C1 segment of cervical spinal cord (tissue), 14 donors: ENCODE measurements around the gene PLXNC1.

Source experiments
- DNase-seq, 14 donors: peaks; one replicate each; lab custom pipeline; 2025; lab: John Stamatoyannopoulos, UW

PLXNC1 gene

GRCh38 chr12:94235848-94236247, 87.5 kb downstream of the PLXNC1 start:
- DNase-seq, result no peak

- no peak for DNase-seq
Measured at GRCh38 chr12:94239332-94239993, 91.1 kb downstream of the PLXNC1 start.

DNA sequence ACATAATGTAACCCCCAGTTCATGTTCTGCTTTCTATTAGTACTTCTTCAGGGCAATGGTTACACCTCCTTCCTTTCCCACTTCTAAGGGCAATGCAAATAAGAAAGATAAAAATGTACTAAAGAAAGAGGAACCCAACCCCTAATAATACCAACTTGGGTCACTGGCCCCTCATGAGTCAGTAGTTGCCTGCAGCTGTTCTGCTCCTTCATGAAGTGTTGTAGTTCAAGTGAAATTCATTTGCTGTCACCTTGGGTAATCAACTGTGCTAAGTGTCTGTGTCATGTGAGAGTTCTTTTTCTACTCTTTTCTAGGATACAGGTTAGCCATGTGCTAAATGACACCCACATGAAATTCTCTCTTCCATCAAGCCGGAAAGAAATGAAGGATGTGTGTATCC, 91.8 kb downstream of the PLXNC1 start:
- no peak for DNase-seq

DNA sequence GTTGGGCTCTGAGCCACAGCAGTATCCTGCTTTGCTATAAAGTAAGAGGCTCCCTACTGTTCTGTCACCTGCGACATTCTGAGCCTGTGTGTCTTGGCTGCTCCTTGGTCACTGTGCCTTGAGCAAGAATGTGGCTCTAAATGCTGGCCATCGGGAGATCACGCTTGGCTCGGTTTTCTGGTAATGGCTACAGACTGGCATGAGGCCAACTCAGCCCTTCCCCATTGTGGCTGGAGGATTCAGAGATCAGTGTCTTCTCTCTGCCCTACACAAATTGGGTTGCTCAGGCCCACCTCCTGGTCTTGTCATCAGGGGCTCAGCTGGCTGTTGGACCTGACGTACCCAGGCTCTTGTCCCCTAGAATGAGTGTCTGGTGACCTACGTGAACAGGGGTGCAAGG, 94.5 kb downstream of the PLXNC1 start:
- DNase-seq, result peak in 2 of 14 donors; percentile 4 to 33

DNA sequence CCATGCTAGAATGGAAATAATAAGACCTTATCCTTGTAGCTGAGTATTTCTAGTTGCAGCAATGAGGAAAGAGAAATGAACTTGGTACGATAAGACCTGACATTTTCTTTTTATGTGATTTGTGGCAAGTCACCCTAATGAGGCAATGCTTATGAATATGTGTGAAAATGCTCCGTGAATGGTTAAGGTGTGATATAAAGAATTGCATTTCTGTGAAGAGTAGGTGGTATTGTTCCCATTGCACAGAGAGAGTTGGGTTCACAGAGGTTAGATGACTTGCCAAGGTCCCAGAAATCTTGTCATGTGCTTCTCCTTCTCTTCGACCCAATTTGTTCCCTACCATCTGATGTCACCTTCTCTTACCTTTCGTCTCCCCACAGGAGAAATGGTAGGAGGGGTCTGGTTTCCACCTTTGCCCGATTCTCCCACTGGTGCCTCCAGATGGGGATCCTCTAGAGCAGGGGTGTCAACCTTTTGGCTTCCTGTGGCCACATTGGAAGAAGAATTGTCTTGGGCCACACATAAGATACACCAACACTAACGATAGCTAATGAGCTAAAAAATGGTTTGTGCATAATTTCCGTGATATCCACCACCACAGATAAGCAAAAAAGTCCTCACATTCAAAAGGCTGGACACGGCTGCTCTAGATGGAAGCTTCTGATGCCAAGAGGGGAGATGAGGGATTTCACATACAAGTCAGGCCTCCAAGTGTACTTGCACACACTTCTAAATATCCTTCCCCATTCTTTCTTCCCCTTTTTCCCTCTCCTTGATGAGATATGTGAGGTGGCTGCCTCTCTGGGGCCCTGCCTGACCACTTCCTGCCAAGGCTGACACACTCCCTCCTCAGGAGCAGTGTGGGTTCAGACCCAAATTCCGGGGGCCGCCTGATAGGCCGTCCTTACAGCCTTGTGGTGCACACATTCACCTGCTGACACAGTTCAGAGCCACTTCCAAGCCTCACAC, 96.1 kb downstream of the PLXNC1 start:
- peak in 2 of 14 donors; percentile 11 to 14 for DNase-seq

GRCh38 chr12:94245631-94246383, 97.4 kb downstream of the PLXNC1 start:
- no peak for DNase-seq

- DNase-seq, result no peak
Measured at GRCh38 chr12:94247246-94247645, 98.9 kb downstream of the PLXNC1 start.

DNA sequence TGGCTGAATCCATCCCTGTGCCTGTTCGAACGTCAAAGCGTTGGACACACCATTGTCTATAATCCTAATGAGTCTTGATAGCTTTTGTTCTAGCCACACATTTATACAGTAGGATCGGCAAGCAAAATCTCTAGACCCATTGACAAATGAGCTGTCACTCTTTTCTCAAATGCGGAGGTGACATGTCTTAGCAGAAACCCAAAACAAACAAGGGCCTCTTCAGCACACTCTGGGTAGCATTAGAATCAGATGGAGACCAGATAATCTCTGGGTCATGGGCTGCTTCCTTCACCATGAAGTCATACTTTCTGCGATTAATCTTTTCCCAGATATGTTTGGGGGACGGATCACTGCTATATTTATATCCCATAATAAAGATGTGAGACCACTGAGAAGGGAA, 100.2 kb downstream of the PLXNC1 start:
- DNase-seq, result no peak

- no peak for DNase-seq
Measured at GRCh38 chr12:94250130-94250529, 101.8 kb downstream of the PLXNC1 start.

DNA sequence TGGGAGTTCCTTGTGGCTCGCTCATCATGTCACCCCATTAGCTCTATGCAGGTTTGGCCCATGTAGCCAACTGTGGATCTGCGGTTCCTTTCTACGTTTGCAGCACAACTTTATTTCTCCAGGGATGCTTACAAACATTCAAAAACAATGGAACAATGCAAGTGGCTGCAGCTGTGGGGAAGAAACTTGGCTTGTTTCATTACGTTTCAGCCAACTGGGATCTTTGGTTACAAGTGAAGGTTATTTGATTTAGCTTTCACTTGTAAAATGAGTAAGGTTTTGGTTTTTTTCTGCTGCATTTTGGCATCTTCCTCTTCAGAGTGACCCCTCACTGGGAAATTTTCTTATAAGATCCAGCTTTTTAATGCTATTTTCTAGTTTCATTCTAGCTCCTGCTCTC, 105.9 kb downstream of the PLXNC1 start:
- peak in 1 of 14 donors; percentile 4 for DNase-seq

GRCh38 chr12:94255006-94255405, 106.6 kb downstream of the PLXNC1 start:
- no peak for DNase-seq

- no peak for DNase-seq
Measured at GRCh38 chr12:94255428-94255827, 107.1 kb downstream of the PLXNC1 start.

DNA sequence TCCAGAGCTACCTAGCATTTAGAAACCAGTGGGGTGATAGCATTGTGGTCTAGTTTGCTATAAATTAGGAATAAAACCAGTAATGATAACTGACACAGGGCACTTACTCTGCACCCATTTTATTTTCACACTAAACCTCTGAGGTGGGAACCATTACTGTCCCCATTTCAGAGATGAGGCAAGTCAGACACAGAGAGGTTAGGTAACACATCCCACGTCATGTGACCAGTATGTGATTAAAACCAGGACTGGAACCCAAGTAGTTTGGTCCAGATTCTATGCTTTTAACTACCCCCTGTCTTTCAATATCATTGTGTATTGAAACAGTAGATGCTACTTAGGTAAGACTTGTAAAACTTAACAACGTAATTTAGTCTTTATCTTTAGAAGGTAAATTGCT, 110.2 kb downstream of the PLXNC1 start:
- no peak for DNase-seq

GRCh38 chr12:94260017-94260416, 111.6 kb downstream of the PLXNC1 start:
- DNase-seq, result no peak

DNA sequence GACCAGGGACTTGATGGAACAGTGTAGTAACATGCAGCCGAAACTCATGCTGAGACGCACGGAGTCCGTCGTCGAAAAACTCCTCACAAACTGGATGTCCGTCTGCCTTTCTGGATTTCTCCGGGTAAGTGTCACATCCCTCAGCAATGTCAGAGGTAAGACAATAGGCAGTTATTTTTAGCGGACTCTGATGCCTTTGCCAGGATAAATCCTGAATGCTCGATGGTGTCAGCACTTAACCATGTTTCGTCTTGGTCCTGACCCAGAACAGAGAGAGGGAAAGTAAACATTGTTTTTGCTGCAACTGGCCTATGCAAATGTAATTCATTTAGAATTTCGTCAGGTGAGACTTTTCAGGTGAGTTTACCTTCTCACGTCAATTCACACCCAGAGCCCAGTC, 112.3 kb downstream of the PLXNC1 start:
- DNase-seq, result no peak

- DNase-seq, result no peak
Measured at GRCh38 chr12:94261119-94261518, 112.7 kb downstream of the PLXNC1 start.

DNA sequence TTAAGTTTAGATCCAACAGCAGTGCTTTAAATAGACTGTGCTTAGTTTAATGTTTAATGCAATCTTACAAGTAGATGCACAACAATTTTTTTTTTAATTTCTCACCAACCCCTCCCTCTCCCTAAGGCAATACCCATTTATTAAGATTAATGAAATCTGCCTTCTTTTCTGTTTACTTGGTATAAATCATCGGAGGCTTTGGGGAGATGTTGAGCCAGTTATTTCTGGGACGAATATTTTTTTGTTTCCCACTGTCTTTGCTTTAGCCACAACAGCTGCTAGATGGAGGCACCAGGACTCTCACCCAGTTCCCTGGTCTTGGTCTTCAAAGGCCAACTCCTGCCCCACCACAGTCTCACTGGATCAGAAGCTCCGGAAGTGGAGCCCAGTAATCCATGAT, 113.4 kb downstream of the PLXNC1 start:
- no peak for DNase-seq

GRCh38 chr12:94262228-94263010, 114.0 kb downstream of the PLXNC1 start:
- DNase-seq, result peak in 13 of 14 donors; percentile 20 to 77 (median 70)

- peak in 3 of 14 donors; percentile 32 to 39 (median 33) for DNase-seq
Measured at GRCh38 chr12:94263011-94263811, 114.8 kb downstream of the PLXNC1 start.

DNA sequence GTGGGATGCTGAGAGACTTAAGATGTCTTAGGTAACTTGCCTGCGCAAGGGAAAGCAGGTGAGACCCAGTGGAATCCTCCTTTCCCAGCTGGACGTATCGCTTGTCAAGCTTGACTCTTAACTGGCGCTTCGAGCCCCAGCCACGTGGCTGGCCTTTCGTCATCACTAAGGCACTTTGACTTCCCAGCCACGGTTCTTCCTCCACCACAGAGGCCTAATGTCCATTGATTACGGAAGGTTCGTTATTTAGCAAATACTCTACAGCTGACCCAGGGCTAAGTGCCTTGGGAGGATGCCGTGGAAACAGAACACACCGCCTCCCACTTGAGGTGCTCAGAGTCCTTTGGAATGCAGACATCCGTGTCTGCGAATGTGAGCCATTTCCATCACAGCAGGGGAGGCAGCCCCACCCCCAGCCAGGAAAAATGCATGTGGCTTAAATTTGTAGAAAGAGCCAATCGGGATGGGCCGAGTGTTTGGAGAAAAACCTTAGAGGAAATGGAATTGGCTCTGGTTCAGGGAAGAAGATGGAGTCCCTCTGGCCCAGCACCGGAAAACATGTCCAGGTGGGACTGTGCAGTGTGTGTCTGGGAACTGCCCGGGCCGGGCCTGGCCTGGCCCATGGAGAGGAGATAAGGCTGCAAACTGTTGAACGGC, 115.7 kb downstream of the PLXNC1 start:
- peak in 1 of 14 donors; percentile 17 for DNase-seq
